Prostate gland (tissue), 2 donors: ENCODE results near the gene MS4A2. TPM values are rescaled to one million over a fixed set of nuclear protein-coding genes. Genes with fewer than 3 reads are reported as not detected.

Experiments
- DNase-seq: peaks from one replicate; pipeline ENCODE4 v3.0.0-alpha.2; 2019; ENCODE audit warnings: low spot score
- H3K27ac ChIP-seq, 2 donors: fragments of 200-600 bp; sonication (generic); 2 replicates each; pipeline ENCODE4 v1.5.1; 2017 to 2019
- H3K27me3 ChIP-seq: fragments of 200-600 bp; sonication (generic); replicated peaks from 2 replicates; pipeline ENCODE4 v1.5.1; 2019; ENCODE audit not compliant: insufficient read depth
- H3K36me3 ChIP-seq, 2 donors: fragments of 200-600 bp; sonication (generic); 1 replicate in 1 of 2; 2 replicates in 1 of 2; pipeline versions ENCODE4 v1.5.1 to v1.8.1; 2017 to 2019
- H3K4me1 ChIP-seq: fragments of 200-600 bp; sonication (generic); replicated peaks from 2 replicates; pipeline ENCODE4 v1.5.1; 2019
- H3K4me3 ChIP-seq, 2 donors: fragments of 200-600 bp; sonication (generic); 2 replicates each; pipeline ENCODE4 v1.5.1; 2017 to 2019
- H3K9me3 ChIP-seq: fragments of 200-600 bp; sonication (generic); 2 replicates; pipeline ENCODE4 v1.5.1; 2017
- POLR2A ChIP-seq: fragments of 450-650 bp; IDR thresholded peaks from one replicate; pipeline ENCODE4 v1.6.1; 2016; ENCODE audit warnings: antibody characterized with exemption, mild to moderate bottlenecking
- POLR2AphosphoS5 ChIP-seq: sonication (generic); formaldehyde crosslinking; IDR thresholded peaks from one replicate; pipeline ENCODE4 v1.6.1; 2017; ENCODE audit warnings: antibody characterized with exemption
- whole genome bisulfite sequencing: methylation state at CpG from one replicate; pipeline ENCODE4 v1.1.5; 2018; 5-methylcytosine and 5-hydroxymethylcytosine counted together
- intact Hi-C: fragments of 100-400 bp; cut with DNase I; formaldehyde crosslinking; loops from one replicate; pipeline ENCODE4 v1.14.2; 2022
- total RNA-seq, 2 donors: library from RNA; depleted of rRNA; stranded (reverse); fragments of >200 nt; gene quantifications; one replicate each; pipeline ENCODE4 v1.1.0, GENCODE V29; 2016
- TF ChIP-seq, protein P1 (sequence below), 4 experiments: fragments of 200-600 bp in 2 of 4; fragments of 450-650 bp in 2 of 4; sonication (generic) in 2 of 4; IDR thresholded peaks; 1 replicate in 3 of 4; 2 replicates in 1 of 4; pipeline ENCODE4 v1.5.1; 2016 to 2019; ENCODE audit warnings: antibody characterized with exemption in 4 of 4, mild to moderate bottlenecking in 2 of 4, moderate library complexity in 2 of 4

Gene MS4A2
- total RNA-seq, 2 donors from 2014 or later = 2.0 TPM; not detected in 1

- TF ChIP-seq POLR2A (no peak), POLR2AphosphoS5 (no peak)
- TF ChIP-seq, protein P1, sequence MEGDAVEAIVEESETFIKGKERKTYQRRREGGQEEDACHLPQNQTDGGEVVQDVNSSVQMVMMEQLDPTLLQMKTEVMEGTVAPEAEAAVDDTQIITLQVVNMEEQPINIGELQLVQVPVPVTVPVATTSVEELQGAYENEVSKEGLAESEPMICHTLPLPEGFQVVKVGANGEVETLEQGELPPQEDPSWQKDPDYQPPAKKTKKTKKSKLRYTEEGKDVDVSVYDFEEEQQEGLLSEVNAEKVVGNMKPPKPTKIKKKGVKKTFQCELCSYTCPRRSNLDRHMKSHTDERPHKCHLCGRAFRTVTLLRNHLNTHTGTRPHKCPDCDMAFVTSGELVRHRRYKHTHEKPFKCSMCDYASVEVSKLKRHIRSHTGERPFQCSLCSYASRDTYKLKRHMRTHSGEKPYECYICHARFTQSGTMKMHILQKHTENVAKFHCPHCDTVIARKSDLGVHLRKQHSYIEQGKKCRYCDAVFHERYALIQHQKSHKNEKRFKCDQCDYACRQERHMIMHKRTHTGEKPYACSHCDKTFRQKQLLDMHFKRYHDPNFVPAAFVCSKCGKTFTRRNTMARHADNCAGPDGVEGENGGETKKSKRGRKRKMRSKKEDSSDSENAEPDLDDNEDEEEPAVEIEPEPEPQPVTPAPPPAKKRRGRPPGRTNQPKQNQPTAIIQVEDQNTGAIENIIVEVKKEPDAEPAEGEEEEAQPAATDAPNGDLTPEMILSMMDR (IDR thresholded peaks at IDR 0.05) = no peak
- 62% methylated on average over 2 of the region's 2 CpGs for WGBS
- H3K4me1 ChIP-seq = no peaks in the 10 kb centered on the region
- H3K27ac ChIP-seq = no peak overlapping the region
- no peak for DNase-seq
- intact Hi-C loops = no loop called here
- no peaks in the 10 kb centered on the region for H3K27me3 ChIP-seq
- no peak overlapping the region for H3K4me3 ChIP-seq
- no peaks in the 10 kb centered on the region for H3K9me3 ChIP-seq
- no peaks in the 10 kb centered on the region for H3K36me3 ChIP-seq
Observed at GRCh38 chr11:60111793-60112192, 23.3 kb downstream of the MS4A2 start.

- Histone ChIP-seq H3K4me3 (no peak overlapping the region), H3K9me3 (no peaks in the 10 kb centered on the region), H3K4me1 (no peaks in the 10 kb centered on the region), H3K27ac (no peak overlapping the region), H3K36me3 (no peaks in the 10 kb centered on the region), H3K27me3 (no peaks in the 10 kb centered on the region)
- DNase-seq = no peak
- intact Hi-C loops = no loop called here
- TF ChIP-seq, protein P1 (IDR thresholded peaks at IDR 0.05) = no peak
- no peak for TF ChIP-seq POLR2A
- TF ChIP-seq POLR2AphosphoS5 = no peak
Observed at GRCh38 chr11:60116996-60117790, 28.7 kb downstream of the MS4A2 start.

- intact Hi-C loops = no loop called here
- H3K27ac ChIP-seq = no peak overlapping the region
- no peaks in the 10 kb centered on the region for H3K9me3 ChIP-seq
- TF ChIP-seq, protein P1 (IDR thresholded peaks at IDR 0.05) = no peak
- TF ChIP-seq POLR2A = no peak
- TF ChIP-seq POLR2AphosphoS5 = no peak
- DNase-seq = no peak
- no peaks in the 10 kb centered on the region for H3K27me3 ChIP-seq
- WGBS = 50% methylated on average over 2 of the region's 2 CpGs
- H3K36me3 ChIP-seq = no peaks in the 10 kb centered on the region
- H3K4me1 ChIP-seq = no peaks in the 10 kb centered on the region
- H3K4me3 ChIP-seq = no peak overlapping the region
Observed at GRCh38 chr11:60118338-60118737, 29.9 kb downstream of the MS4A2 start.

DNA sequence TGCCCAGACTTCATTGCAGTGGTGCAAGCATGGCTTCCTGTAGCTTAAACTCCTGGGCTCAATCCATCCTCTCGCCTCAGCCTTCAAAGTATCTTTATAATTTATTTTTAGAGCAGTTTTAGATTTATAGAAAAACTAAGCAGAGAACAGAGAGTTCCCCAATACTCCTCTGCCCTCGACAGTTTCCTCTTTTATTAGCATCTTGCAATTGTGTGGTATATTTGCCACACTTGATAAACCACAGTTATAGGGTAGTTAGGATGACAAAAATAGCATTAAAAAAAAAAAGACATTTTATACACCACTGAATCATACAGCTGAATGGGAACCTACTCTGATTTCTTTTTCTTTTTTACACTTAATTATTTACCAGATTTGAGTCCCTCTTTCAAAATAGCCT, 31.2 kb downstream of the MS4A2 start:
- TF ChIP-seq, protein P1 (IDR thresholded peaks at IDR 0.05) = no peak
- no peaks in the 10 kb centered on the region for H3K27me3 ChIP-seq
- DNase-seq = no peak
- no peak overlapping the region for H3K4me3 ChIP-seq
- no peaks in the 10 kb centered on the region for H3K9me3 ChIP-seq
- H3K4me1 ChIP-seq = no peaks in the 10 kb centered on the region
- no peak overlapping the region for H3K27ac ChIP-seq
- WGBS = 49% methylated on average over 2 of the region's 2 CpGs
- no peaks in the 10 kb centered on the region for H3K36me3 ChIP-seq
- intact Hi-C loops = no loop called here

GRCh38 chr11:60121264-60121663, 32.8 kb downstream of the MS4A2 start:
- Histone ChIP-seq H3K27me3 (no peaks in the 10 kb centered on the region), H3K36me3 (no peaks in the 10 kb centered on the region), H3K9me3 (no peaks in the 10 kb centered on the region), H3K4me1 (no peaks in the 10 kb centered on the region), H3K27ac (no peak overlapping the region), H3K4me3 (no peak overlapping the region)
- no peak for TF ChIP-seq POLR2A
- TF ChIP-seq POLR2AphosphoS5 = no peak
- TF ChIP-seq, protein P1 (IDR thresholded peaks at IDR 0.05) = no peak
- intact Hi-C loops = no loop called here
- WGBS = 77% methylated on average over 2 of the region's 2 CpGs
- DNase-seq = no peak
